ENCODE data around the gene SOX8. TPM values are rescaled to one million over a fixed set of nuclear protein-coding genes. Genes with fewer than 3 reads are reported as not detected.

SOX8 gene
- total RNA-seq, 1 donor from 2014 or later, result 0.15 TPM

DNA sequence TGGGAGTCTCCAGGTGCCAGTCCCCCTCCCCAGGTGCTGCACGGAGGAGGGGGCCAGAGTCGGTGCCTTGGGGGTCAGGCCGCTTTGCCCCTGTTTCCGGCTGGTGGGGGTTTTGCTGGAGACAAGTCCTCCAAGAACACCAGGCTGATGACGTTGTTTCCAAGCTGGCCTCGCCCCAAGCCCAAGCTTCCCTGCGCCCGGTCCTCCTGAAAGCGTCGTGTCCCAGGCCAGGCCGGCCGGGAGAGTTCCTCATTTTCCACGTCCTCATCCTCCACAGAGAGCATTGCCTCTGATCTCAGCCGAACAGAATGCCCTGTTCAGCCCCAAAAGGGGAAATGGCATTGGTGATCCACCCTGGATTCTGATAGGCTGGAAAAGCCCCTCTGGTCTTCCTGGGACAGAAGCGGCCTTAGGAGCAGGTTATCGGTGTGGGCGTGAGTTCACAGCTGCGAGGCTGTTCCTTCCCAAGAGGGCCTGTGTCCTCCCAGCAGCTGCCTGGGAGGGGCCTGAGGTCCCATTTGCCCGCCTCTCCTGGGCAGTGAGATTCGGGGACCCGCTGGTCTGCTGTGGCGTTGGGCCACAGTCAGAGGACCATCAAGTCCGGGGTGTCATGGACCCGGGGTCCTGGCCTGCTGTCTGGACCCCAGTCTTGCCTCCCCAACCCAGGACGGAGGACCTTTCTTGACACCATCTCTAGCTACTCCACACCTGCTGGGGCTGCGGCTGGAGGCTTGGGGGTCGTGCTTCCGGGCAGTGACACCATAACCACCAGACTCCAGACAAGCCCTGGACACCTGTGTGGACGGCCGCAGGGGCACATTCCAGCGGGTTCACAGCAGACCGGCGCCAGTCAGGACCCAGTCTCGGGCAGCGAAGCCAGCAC lies 7.1 kb downstream of the SOX8 start:
- no peaks in the 10 kb centered on the region for H3K9me3 Mint-ChIP-seq (ENCODE audit: low read depth)
- no peak overlapping the region for H3K4me3 Mint-ChIP-seq (ENCODE audit: unreplicated experiment)
- TF ChIP-seq, protein P1, sequence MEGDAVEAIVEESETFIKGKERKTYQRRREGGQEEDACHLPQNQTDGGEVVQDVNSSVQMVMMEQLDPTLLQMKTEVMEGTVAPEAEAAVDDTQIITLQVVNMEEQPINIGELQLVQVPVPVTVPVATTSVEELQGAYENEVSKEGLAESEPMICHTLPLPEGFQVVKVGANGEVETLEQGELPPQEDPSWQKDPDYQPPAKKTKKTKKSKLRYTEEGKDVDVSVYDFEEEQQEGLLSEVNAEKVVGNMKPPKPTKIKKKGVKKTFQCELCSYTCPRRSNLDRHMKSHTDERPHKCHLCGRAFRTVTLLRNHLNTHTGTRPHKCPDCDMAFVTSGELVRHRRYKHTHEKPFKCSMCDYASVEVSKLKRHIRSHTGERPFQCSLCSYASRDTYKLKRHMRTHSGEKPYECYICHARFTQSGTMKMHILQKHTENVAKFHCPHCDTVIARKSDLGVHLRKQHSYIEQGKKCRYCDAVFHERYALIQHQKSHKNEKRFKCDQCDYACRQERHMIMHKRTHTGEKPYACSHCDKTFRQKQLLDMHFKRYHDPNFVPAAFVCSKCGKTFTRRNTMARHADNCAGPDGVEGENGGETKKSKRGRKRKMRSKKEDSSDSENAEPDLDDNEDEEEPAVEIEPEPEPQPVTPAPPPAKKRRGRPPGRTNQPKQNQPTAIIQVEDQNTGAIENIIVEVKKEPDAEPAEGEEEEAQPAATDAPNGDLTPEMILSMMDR (IDR thresholded peaks at IDR 0.05), result no peak
- no peaks in the 10 kb centered on the region for H3K4me1 Mint-ChIP-seq (ENCODE audit: low read depth)
- H3K27ac Mint-ChIP-seq (ENCODE audit: unreplicated experiment), result no peak overlapping the region
- DNase-seq (ENCODE audit: low spot score), result no peak
- H3K36me3 Mint-ChIP-seq (ENCODE audit: low read depth), result no peaks in the 10 kb centered on the region
- peaks cover 17% of the 10 kb centered on the region for H3K27me3 Mint-ChIP-seq (ENCODE audit: low read depth)

DNA sequence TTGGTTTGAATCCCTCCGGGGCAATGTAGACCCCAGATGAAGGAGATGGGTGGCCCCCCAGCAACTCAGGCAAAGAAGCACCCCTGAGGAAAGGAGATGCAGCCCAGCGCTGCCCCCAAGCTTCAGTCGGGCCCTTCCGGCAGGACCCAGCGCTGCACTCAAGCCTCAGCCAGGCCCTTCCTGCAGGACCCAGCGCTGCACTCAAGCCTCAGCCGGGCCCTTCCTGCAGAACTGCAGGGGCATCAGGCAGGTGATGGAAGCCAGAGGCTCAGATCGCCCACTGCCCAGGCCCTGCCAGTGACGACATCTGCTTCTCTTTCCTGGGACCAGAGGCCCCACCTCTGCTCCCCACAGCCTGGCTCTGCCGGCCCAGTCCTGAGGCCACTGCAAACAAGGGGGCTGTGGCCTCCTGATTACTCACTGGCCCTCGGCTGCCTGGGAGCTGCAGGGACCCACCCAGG lies 7.8 kb downstream of the SOX8 start:
- TF ChIP-seq, protein P1 (IDR thresholded peaks at IDR 0.05), result no peak
- no peak for DNase-seq (ENCODE audit: low spot score)
- no peaks in the 10 kb centered on the region for H3K9me3 Mint-ChIP-seq (ENCODE audit: low read depth)
- no peak overlapping the region for H3K4me3 Mint-ChIP-seq (ENCODE audit: unreplicated experiment)
- H3K4me1 Mint-ChIP-seq (ENCODE audit: low read depth), result no peaks in the 10 kb centered on the region
- H3K27me3 Mint-ChIP-seq (ENCODE audit: low read depth), result peaks cover 17% of the 10 kb centered on the region
- H3K36me3 Mint-ChIP-seq (ENCODE audit: low read depth), result no peaks in the 10 kb centered on the region
- no peak overlapping the region for H3K27ac Mint-ChIP-seq (ENCODE audit: unreplicated experiment)

DNA sequence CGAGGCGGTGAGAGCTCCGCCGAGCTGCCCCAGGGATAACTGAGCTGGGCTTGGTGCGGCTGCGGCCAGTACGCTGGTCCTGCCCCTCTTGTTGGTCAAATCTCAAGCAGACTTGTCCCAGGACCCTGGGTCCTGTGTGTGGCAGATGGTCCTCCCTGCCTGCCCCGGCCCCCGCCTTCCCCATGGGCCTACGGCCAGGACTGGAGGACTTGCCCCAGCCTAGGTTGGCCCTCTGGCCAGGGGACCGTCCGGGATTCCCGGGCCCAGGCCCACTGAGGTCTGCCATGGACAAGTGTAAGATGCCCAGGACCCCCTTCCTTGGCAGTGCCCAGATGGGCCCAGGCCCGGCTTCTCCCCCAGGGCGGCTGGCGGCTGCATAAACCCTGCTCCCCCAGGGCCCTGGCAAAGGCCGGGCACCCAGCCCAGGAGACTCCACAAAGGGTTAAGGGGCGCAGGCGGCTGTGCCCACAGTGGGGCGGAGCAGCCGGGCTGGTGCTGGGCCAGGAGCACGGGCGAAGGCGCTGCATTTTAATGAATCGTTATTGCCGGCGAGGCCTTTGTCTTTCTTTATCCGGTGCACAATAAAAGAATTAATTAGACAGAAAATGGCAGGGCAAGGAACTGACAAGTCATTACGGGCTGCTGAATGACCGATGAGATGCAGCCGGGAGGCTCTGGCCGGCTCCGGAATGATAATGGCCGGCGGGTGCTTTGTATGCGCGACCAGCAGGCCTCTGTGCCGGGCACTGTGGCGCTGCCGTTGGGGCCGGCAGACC lies 9.1 kb downstream of the SOX8 start:
- TF ChIP-seq, protein P1 (IDR thresholded peaks at IDR 0.05), result no peak
- no peak for DNase-seq (ENCODE audit: low spot score)
- Mint-ChIP-seq H3K4me1 (ENCODE audit: low read depth) (no peaks in the 10 kb centered on the region), H3K27ac (ENCODE audit: unreplicated experiment) (no peak overlapping the region), H3K27me3 (ENCODE audit: low read depth) (peaks cover 21% of the 10 kb centered on the region), H3K9me3 (ENCODE audit: low read depth) (no peaks in the 10 kb centered on the region), H3K36me3 (ENCODE audit: low read depth) (no peaks in the 10 kb centered on the region), H3K4me3 (ENCODE audit: unreplicated experiment) (no peak overlapping the region)

- no peaks in the 10 kb centered on the region for H3K36me3 Mint-ChIP-seq (ENCODE audit: low read depth)
- peaks cover 14% of the 10 kb centered on the region for H3K27me3 Mint-ChIP-seq (ENCODE audit: low read depth)
- H3K4me3 Mint-ChIP-seq (ENCODE audit: unreplicated experiment), result no peak overlapping the region
- H3K9me3 Mint-ChIP-seq (ENCODE audit: low read depth), result no peaks in the 10 kb centered on the region
- no peak overlapping the region for H3K27ac Mint-ChIP-seq (ENCODE audit: unreplicated experiment)
- DNase-seq (ENCODE audit: low spot score), result no peak
- H3K4me1 Mint-ChIP-seq (ENCODE audit: low read depth), result peaks cover 4% of the 10 kb centered on the region
- TF ChIP-seq, protein P1 (IDR thresholded peaks at IDR 0.05), result no peak
Observed at GRCh38 chr16:991345-991744, 9.8 kb downstream of the SOX8 start.

GRCh38 chr16:991773-992172 lies 10.2 kb downstream of the SOX8 start:
- Mint-ChIP-seq H3K9me3 (ENCODE audit: low read depth) (no peaks in the 10 kb centered on the region), H3K4me1 (ENCODE audit: low read depth) (peaks cover 8% of the 10 kb centered on the region), H3K4me3 (ENCODE audit: unreplicated experiment) (no peak overlapping the region), H3K36me3 (ENCODE audit: low read depth) (no peaks in the 10 kb centered on the region), H3K27me3 (ENCODE audit: low read depth) (peaks cover 11% of the 10 kb centered on the region), H3K27ac (ENCODE audit: unreplicated experiment) (no peak overlapping the region)
- DNase-seq (ENCODE audit: low spot score), result no peak
- TF ChIP-seq, protein P1 (IDR thresholded peaks at IDR 0.05), result no peak

Measured in chondrocyte (in vitro differentiated cells).